ENCODE measurements around the gene RAP1GAP2. TPM values are rescaled to one million over a fixed set of nuclear protein-coding genes. Genes with fewer than 3 reads are reported as not detected.
"Not testable (repeated sequence)": the region's sequence is repeated elsewhere in the genome, so short reads cannot be mapped to it uniquely, and the experiment has no call there.

RAP1GAP2 gene
- total RNA-seq, 2 donors from 2014 or later = 49.1 to 57.6 TPM

DNA sequence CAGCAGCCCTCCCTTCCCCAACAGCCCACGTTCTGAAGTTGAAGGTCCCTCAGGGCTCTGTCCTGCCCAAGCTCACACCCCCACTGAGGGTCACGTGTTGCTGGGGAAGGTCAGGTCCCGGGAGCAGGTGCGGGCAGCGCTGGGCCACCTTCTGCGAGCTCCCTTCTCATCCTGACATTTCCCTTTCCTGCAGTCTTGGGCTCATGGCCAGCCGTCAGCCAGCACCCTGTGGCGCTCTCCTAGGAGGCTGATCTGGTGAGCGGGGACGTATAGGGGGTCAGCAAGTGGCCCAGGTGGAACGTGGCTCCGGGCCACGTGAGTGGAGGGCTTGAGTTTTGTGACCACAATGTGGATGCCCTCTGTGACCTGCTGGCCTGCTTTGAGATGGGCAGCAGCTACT is 73.4 kb downstream of the RAP1GAP2 start:
- intact Hi-C loops (cut with DNase I) = no loop called here
- no peak for DNase-seq
- ATAC-seq = peak in 1 of 2 donors; percentile 7

DNA sequence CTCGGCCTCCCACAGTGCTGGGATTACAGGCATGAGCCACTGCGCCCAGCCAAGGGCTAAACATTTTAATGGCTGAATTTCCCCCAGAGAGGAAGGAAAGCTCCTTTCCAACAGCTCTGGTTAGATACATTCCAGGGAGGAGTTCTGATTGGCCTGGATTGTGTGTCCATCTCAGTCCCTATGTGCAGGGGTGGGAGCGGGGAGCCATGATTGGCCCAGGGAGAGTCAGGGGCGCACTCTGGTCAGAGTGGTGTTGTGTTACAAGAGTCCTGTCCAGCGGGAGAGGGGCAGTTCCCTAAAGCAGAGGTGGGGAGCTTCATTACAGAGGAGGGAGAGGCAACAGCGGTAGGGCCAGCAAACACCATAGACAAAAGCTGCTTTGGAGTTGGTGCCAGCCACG is 75.0 kb downstream of the RAP1GAP2 start:
- no peak for ATAC-seq
- intact Hi-C loops (cut with DNase I) = no loop called here

DNA sequence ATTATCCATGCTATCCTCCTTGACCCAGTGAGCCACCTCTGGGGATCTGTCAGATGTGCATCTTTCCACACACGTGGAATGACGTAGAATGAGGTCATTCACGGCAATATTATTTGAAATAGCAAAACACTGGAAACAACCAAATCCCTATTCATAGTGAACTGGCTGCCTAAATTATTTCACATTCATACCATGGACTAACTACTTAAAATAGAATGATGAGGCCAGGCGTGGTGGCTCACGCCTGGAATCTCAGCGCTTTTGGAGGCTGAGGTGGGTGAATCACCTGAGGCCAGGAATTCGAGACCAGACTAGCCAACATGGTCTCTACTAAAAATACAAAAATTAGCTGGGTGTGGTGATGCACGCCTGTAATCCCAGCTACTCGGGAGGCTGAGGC is 75.5 kb downstream of the RAP1GAP2 start:
- ATAC-seq = no peak
- intact Hi-C loops (cut with DNase I) = no loop called here
- no peak for DNase-seq

More for the DNA sequence above, 75.0 kb downstream of the RAP1GAP2 start:
- no peak for DNase-seq

DNA sequence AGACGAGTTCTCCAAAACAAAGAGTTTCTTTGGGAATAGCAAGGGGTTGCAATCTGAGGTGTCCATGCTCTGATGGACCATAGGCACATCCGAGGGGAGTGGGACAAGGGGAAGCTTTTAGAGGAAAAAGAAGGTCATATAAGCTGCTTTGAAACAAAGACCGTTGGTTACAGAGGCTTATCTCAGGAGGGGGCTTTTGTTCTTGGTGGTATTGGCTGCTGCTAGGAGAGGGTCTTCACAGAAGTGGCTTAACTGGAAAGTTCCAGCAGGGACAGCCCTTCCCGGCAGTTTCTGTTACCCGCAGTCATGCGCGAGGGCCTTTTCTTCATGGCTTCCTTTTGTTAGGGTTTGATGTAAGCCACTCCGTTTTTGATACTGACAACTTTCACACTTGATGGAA is 76.0 kb downstream of the RAP1GAP2 start:
- intact Hi-C loops (cut with DNase I) = no loop called here
- no peak for ATAC-seq
- DNase-seq = no peak

DNA sequence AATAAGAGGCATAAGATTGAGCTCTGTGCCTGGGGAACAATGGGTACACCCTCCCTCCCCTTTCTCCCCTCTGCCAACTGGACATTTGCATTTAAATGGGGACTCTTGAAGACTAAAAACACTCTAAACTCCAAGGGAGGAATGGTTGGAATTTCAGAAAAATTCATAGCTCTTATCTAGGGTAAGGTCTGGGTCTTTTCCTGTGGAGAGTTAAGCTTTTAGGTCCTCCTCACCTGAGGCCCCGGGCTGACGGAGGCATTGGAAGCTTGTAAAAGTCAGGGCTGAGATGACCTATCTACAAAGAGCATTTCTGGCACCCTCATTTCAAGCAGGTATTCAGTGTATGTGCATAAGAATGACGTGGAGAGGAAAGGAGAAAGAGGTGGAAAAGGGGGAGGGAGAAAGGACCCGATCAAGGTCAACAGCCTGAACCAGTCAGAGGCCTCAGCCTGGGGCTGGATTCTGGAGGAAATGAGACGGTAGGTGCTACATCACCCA is 78.0 kb downstream of the RAP1GAP2 start:
- intact Hi-C loops (cut with DNase I) = no loop called here
- ATAC-seq (no peak), DNase-seq (no peak)

DNA sequence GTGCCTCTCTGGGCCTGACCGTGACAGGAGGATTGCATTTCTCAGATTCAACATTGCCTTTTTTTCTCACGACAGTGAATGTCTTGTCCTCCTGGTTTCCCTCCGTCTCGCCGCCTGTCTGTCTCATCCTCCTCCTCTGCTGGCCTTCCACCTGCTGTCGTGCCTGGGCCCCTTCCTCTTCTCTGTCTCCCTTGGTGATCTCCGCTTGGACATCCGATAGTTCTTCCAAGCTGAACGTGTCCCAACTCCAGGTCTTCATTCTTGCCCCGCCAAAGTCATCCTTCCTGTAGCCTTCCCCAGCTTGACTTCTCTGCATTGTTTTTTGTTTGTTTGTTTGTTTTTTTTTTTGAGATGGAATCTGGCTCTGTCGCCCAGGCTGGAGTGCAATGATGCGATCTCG is 79.4 kb downstream of the RAP1GAP2 start:
- DNase-seq (no peak), ATAC-seq (no peak)
- intact Hi-C loops (cut with DNase I) = no loop called here

DNA sequence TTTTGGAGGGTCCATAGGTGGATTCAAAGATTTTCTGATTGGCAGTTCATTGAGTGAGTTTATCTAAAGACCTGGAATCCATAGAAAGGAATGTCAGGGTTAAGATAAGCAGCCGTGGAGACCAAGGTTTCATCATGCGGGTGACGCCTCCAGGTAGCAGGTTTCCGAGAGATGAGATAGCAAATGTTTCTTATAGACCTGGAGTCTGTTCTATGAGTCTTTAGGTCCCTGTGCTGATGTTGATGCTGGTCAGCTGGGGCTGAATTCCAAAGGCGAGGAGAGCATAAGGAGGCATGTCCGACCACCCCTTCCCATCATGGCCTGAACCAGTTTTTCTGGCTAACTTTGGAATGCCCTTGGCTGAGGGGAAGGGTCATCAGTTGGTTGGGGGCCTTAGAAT is 80.2 kb downstream of the RAP1GAP2 start:
- intact Hi-C loops (cut with DNase I) = no loop called here
- ATAC-seq (no peak), DNase-seq (no peak)

DNA sequence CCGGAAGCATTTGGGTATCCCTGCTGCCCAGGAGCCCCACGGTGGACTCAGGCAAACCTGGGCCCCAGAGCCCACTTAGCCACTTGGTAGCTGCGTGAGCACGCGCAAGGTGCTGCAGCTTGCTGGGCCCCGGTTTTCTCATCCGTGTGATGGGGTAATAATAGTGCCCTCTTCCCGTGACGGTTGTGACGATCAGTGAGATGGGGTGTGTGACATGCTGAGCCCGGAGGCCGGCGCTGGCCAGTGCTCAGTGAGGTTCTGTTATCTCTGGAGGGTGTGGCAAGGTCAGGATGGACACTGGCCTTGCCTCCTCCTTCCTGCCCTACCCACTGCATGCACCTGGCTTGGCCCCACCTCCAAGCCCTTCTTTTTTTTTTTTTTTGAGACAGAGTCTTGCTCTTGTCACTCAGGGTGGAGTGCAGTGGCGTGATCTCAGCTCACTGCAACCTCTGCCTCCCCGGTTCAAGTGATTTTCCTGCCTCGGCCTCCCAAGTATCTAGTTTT is 82.6 kb downstream of the RAP1GAP2 start:
- ATAC-seq = no peak
- DNase-seq = no peak
- intact Hi-C loops (cut with DNase I) = no loop called here

DNA sequence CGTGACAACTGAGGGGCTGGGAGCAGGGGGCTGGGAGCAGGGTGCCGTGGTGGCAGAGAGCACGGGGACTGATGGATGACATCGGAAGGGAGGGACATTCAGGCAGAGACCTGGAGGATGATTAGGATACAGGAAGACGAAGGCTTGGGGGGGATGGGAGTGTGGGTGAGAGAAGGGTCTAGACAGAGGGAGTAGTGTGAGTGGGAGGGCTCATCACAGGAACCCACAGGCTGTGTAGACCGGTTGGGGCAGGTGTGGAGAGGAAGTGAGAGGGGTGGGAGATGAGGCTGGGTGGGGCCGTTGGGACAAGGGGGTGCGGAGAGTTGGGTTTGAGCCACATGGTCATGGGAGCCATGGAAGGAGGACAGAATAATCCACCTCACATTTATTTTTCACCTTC is 83.8 kb downstream of the RAP1GAP2 start:
- ATAC-seq (no peak), DNase-seq (no peak)
- intact Hi-C loops (cut with DNase I) = no loop called here

DNA sequence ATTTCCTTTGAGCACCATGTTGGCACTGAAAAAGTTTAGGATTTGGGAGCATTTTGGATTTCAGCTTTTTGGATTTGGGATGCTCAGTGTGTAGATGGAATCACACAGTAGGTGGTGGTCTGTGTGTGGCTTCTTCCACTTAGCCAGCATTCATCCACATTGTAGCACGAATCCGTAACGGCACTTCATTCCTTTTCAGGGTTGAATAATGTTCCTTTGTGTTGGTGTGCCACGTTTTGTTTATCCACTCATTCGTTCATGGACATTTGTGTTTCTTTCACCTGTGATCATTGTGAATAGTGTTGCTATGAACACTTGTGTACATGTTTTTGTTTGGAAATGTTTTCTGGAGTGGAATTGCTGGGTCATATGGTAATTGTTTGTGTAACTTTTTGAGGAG is 85.1 kb downstream of the RAP1GAP2 start:
- no peak for DNase-seq
- ATAC-seq = no peak
- intact Hi-C loops (cut with DNase I) = no loop called here

DNA sequence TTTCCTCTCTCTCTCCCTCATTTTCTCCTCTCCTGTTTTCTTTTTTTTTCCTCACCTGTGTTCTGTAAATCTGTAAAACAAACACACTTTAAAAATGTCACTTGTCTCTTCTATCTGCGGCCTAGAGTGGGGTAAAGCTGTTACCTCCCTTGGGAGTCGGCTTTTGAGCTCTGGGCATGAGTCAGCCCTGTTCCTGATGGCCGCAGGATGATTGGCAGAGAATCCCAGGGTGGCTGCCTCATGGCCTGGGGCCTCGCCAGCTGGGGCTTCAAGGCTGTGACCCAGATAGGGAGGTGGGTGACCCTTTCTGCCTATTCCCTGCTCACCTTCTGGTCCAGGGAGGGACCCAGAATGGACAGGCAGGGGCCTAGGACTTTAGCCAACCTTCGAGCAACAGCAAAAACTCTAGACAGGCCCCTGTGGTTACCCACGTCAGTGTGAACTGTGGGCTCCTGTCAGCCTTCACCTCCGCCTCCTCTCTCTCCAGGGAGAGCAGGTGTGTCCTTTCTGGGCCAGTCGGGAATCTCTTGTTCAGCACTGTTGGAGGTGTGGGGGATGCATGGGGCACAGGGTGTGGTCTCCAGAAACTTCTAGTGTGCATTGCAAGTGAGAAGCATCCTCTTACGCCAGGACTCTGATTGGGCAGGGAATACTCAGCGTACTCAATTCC is 87.4 kb downstream of the RAP1GAP2 start:
- DNase-seq = no peak
- peak; percentile 73 to 92 for ATAC-seq
- intact Hi-C loops (cut with DNase I) = no loop called here

DNA sequence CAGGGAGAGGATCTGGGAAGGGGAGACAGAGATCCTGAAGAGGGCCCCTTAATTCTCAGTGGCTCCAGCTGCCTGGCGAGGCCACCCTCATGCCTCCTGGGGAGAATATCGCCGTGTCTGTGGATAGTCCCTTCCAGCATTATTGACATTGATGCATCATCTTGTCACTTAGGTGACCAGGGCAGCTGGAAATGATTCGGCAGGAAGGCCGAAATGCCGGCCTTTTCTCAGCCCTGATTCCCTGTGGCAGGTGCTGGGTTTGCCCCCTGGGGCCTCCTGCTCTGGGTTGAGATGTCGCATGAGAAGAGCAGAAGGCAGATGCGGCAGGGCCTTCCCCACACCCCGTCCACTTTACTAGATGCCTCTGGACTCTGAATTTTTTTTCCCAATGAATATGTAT is 89.5 kb downstream of the RAP1GAP2 start:
- DNase-seq = no peak
- ATAC-seq = no peak
- intact Hi-C loops (cut with DNase I) = no loop called here

DNA sequence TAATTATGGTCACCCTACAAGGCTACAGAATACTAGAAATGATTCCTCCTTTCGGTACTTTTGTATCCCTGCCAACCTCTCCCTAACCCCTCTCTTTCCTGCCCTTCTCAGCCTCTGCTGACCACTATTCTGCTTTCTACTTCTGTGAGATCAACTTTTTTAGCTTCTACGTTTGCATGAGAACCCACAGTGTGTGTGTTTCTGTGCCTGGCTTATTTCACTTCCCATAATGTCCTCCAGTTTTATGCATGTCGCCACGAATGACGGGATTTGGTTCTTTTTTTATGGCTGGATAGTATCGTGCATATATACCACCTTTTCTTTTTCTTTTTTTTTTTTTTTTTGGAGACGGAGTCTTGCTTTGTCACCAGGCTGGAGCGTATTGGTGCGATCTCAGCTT is 92.1 kb downstream of the RAP1GAP2 start:
- ATAC-seq (no peak), DNase-seq (no peak)
- intact Hi-C loops (cut with DNase I) = no loop called here

DNA sequence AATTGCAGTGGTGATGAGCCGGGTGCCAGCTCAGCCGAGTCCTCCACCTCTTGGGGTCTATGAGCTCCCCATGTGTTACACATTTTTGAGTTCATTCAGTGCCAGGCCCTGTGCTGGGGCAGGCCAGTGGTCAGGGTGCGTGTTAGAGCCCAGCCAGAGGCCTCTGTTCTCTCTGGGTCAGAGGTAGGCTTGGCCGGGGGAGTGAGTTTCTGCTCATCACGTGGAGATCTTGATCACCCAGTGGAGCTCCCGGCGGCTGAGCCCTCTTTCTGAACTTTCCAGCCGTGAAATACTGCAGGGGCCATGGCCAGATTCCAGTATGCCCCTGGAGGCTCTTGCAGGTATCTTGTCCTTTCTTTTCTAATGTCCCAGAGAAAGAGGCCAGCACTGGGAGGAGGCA is 93.0 kb downstream of the RAP1GAP2 start:
- ATAC-seq (no peak), DNase-seq (peak; percentile 11)
- intact Hi-C loops (cut with DNase I) = no loop called here

DNA sequence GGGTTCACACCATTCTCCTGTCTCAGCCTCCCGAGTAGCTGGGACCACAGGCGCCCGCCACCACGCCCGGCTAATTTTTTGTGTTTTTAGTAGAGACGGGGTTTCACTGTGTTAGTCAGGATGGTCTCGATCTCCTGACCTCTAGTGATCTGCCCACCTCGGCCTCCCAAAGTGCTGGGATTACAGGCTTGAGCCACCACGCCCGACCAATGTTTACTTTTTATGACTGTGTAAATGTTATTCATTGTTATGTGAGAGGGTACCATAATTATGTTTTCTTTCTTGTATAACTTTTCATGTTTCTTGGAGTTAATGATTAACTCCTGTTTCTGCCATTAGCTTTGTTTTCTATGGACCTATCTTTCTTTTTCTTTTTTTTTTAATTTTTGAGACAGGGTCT is 94.5 kb downstream of the RAP1GAP2 start:
- ATAC-seq; intact Hi-C loops (cut with DNase I); DNase-seq: not testable (repeated sequence)

DNA sequence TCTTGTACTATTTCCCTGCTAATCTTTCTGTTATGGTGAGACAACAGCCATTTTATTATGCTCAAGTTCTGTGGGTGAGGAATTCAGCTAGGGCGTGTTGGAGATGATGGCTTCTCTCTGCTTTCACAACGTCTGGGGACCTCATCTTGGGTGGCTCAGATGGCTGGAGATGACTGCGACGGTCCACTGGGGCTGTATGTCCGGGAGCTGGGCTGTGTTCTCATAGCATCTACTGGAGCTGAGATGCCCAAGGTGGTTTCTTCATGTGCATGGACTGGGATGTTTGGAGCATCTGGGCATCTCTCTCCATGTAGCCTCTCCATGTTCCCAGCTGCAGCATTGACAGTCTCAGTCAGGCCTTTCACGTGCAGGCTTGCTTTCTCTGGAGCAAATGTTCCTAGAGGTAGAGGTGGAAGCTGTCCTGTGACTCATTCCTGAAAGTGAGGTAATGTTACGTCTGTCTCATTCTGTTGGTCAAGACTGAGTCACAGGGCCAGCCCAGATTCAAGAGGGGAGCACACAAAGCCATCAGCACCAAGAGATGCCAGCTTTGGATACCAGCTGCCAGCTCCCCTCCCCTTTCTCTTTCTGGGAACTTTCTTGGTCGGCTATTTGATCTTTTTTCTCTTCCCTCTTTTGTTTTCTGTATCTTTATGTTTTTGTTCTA is 96.2 kb downstream of the RAP1GAP2 start:
- intact Hi-C loops (cut with DNase I) = no loop called here
- DNase-seq (peak; percentile 47), ATAC-seq (peak in 1 of 2 donors; percentile 92)

DNA sequence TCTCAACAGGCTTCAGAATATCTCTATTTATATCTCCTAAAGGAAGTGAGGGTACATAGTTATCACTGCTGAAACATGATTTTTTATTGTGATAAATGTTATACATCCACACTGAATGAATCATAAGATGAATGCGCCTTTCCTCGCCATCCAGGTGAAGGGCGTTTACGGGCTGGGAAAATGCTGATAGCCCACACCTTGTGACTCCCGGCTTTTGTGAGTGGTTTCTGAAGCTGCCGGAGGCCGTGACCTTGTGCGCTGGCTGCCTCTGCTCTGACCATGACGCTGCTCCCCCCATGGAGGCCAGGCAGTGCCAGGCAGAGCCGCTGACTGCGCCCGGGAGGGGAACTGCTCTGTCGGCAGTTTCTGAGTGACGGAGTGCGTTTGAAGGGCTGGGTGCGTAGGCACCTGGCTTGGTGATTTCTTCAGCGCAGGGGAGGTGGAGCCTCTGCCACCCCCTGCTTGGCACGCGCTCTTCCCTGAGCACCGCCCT is 97.2 kb downstream of the RAP1GAP2 start:
- ATAC-seq (peak; percentile 54 to 83), DNase-seq (no peak)
- intact Hi-C loops (cut with DNase I) = no loop called here

DNA sequence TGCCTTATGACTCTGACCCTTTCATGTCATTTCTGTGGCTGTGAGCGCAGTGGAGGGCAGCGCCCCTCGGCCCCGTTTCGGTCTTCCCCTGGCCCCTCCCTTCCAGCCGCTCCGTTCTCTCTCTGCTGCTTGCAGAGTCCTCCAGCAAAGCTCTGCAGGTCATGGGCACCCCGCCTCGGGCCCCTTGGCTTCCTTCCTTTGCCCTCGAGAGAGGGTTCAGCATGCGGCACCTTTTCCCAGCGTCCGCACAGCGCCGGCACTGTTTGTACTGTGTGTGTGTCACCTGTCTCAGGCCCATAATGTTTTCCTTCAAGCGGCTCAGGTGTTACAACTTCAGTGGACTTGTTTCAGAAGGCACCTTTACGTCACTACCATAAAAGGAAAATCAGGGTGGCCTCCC is 98.5 kb downstream of the RAP1GAP2 start:
- no peak for DNase-seq
- no peak for ATAC-seq
- intact Hi-C loops (cut with DNase I) = no loop called here

DNA sequence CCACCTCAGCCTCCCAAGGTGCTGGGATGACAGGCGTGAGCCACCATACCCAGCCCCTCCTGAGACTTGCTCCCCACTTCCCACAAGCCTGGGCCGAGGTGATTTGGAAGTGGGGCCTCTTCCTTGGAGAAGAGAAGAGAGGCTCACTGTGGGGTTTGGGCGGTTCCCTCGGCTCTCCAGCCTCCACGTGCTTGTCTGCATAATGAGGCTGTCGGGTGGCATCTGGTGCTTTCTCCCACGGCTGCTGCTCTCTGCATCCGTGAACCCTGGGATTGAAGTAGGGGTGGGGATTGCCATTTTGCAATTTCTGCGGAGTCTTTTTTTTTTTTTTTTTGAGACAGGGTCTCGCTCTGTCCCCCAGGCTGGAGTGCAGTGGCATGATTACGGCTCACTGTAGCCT is 101.4 kb downstream of the RAP1GAP2 start:
- DNase-seq (no peak), ATAC-seq (no peak)
- intact Hi-C loops (cut with DNase I) = no loop called here

DNA sequence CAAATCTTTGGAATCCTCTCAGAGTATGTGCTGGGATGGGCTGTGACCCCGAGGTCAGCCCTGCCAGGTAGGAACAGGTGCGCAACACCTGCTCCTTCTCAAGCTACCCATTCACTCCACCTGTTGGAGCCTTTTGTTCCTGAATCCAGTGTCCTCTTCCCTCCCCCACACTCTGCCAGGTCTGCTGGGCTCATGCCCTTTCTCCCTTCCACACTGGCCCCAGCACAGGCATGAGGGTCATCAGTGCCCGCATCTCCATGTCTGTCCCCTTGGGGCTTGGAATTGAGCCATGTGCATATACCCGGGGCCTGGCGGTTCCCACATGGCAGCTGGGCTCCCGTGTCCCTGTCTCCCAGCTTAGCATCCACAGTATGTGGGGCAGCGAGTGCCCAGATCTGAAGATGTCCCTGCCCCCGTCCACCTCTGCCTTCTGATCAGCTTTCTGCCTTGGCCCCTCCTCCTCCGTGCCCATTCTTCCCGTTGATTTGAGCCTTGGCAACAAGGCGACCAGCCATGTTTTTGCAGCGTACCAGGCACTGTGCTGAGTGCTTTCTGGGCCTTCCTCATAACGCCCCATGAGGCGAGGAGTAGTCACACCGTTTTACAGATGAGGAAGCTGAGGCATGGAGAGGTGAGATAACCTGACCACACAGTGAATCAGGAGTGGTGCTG is 102.2 kb downstream of the RAP1GAP2 start:
- intact Hi-C loops (cut with DNase I) = no loop called here
- ATAC-seq = no peak
- no peak for DNase-seq
